Measurements from ENCODE around the gene DCUN1D2. TPM values are rescaled to one million over a fixed set of nuclear protein-coding genes. Genes with fewer than 3 reads are reported as not detected.
"Not testable (repeated sequence)": the region's sequence is repeated elsewhere in the genome, so short reads cannot be mapped to it uniquely, and the experiment has no call there.

The DCUN1D2 gene
- total and polyA plus RNA-seq, 10 of the 15 experiments (the other 5 are each of a cell fraction or from before 2014, with no cell fraction given): 2.5 to 23.6 (median 9.3) TPM

- no peak for TF ChIP-seq CEBPZ (IDR thresholded peaks at IDR 0.05; ENCODE audit: low read depth, low read length)
- no peak for TF ChIP-seq BHLHE40 (IDR thresholded peaks at IDR 0.05; ENCODE audit: borderline replicate concordance in 1 of 2, low read depth in 2 of 2, low read length in 1 of 2)
- no peak for TF ChIP-seq CBX3 (IDR thresholded peaks at IDR 0.05; ENCODE audit: borderline replicate concordance, low read depth)
- TF ChIP-seq CBX5 (IDR thresholded peaks at IDR 0.05; ENCODE audit: low read depth): no peak
- TF ChIP-seq FOS (IDR thresholded peaks at IDR 0.05; ENCODE audit: borderline replicate concordance, extremely low read depth, insufficient read length): no peak
- TF ChIP-seq HDGF (IDR thresholded peaks at IDR 0.05): no peak
- no peak for TF ChIP-seq PRDM15 (CRISPR knock-in tag; IDR thresholded peaks at IDR 0.05)
These were observed 53.0 kb downstream of the DCUN1D2 start (continued) for GRCh38 chr13:113437408-113438010.

- SMC1A ChIA-PET (ENCODE audit: uncharacterized antibody, unreplicated experiment); H2AFZ ChIP-seq (ENCODE audit: control insufficient read depth, low read depth, low read length); H3K9ac ChIP-seq (ENCODE audit: control insufficient read depth, insufficient read depth, low read length); DNase-seq (ENCODE audit: low read depth, low spot score); H3K27me3 ChIP-seq (replicated peaks in 1 of 2; ENCODE audit: control insufficient read depth in 2 of 2, insufficient read depth in 2 of 2, low read length in 1 of 2); H3K4me2 ChIP-seq (ENCODE audit: control insufficient read depth, insufficient read depth); H3K36me3 ChIP-seq (ENCODE audit: control insufficient read depth in 2 of 2, insufficient read depth in 2 of 2, low read length in 1 of 2); CTCF ChIA-PET; BruUV-seq (replicated peaks); H3K4me3 ChIP-seq; H3K79me2 ChIP-seq (ENCODE audit: control insufficient read depth, insufficient read depth, low read length); in situ Hi-C loops (cut with MboI); H3K27ac ChIP-seq (ENCODE audit: control insufficient read depth, insufficient read depth); intact Hi-C loops (cut with micrococcal nuclease; ENCODE audit: unreplicated experiment); RAD21 ChIA-PET (ENCODE audit: unreplicated experiment); H3K9me3 ChIP-seq (replicated peaks; ENCODE audit: control insufficient read depth, insufficient read depth, low read length); FAIRE-seq; ATAC-seq; H3K4me1 ChIP-seq (ENCODE audit: control insufficient read depth, insufficient read depth, low read length); POLR2A ChIA-PET; H4K20me1 ChIP-seq (ENCODE audit: control insufficient read depth, insufficient read depth): not testable (repeated sequence)
- WGBS (ENCODE audit: insufficient coverage, insufficient replicate concordance, low lambda C conversion rate, missing lambda C conversion rate): 96% methylated on average over 14 of the region's 15 CpGs
These were observed 53.6 kb downstream of the DCUN1D2 start for GRCh38 chr13:113436866-113437265.

- H3K9ac ChIP-seq (ENCODE audit: control insufficient read depth, insufficient read depth, low read length); BruUV-seq (replicated peaks); in situ Hi-C loops (cut with MboI); FAIRE-seq; DNase-seq (ENCODE audit: low read depth, low spot score); H4K20me1 ChIP-seq (ENCODE audit: control insufficient read depth, insufficient read depth); RAD21 ChIA-PET (ENCODE audit: unreplicated experiment); SMC1A ChIA-PET (ENCODE audit: uncharacterized antibody, unreplicated experiment); H3K4me3 ChIP-seq; H3K9me3 ChIP-seq (replicated peaks; ENCODE audit: control insufficient read depth, insufficient read depth, low read length); H3K4me2 ChIP-seq (ENCODE audit: control insufficient read depth, insufficient read depth); H3K36me3 ChIP-seq (ENCODE audit: control insufficient read depth in 2 of 2, insufficient read depth in 2 of 2, low read length in 1 of 2); intact Hi-C loops (cut with micrococcal nuclease; ENCODE audit: unreplicated experiment); H3K4me1 ChIP-seq (ENCODE audit: control insufficient read depth, insufficient read depth, low read length); CTCF ChIA-PET; H3K27ac ChIP-seq (ENCODE audit: control insufficient read depth, insufficient read depth); H3K79me2 ChIP-seq (ENCODE audit: control insufficient read depth, insufficient read depth, low read length); H3K27me3 ChIP-seq (replicated peaks in 1 of 2; ENCODE audit: control insufficient read depth in 2 of 2, insufficient read depth in 2 of 2, low read length in 1 of 2); H2AFZ ChIP-seq (ENCODE audit: control insufficient read depth, low read depth, low read length); POLR2A ChIA-PET; ATAC-seq: not testable (repeated sequence)
- WGBS (ENCODE audit: insufficient coverage, insufficient replicate concordance, low lambda C conversion rate, missing lambda C conversion rate): 96% methylated on average over 15 of the region's 15 CpGs
These were observed 54.6 kb downstream of the DCUN1D2 start for GRCh38 chr13:113435907-113436306.
